HFFc6 (cell line): Measurements from ENCODE around the gene RUNX1. TPM values are rescaled to one million over a fixed set of nuclear protein-coding genes. Genes with fewer than 3 reads are reported as not detected.

Source experiments
- DNase-seq: peaks from one replicate; pipeline ENCODE4 v3.0.0-alpha.2; 2018
- H3K27ac Mint-ChIP-seq: 2 replicates; pipeline ENCODE4 v1.8.0; 2020; ENCODE audit warnings: mild to moderate bottlenecking, mixed read lengths
- H3K27me3 Mint-ChIP-seq: 2 replicates; pipeline ENCODE4 v1.8.0; 2021; ENCODE audit warnings: mild to moderate bottlenecking, moderate library complexity, mixed read lengths; ENCODE audit not compliant: insufficient read depth
- H3K36me3 Mint-ChIP-seq: 2 replicates; pipeline ENCODE4 v1.8.0; 2021; ENCODE audit warnings: low read depth, mixed read lengths
- H3K4me1 Mint-ChIP-seq: 2 replicates; pipeline ENCODE4 v1.8.0; 2020; ENCODE audit warnings: low read depth, mixed read lengths
- H3K4me3 Mint-ChIP-seq: 2 replicates; pipeline ENCODE4 v1.8.0; 2020; ENCODE audit warnings: mild to moderate bottlenecking, moderate library complexity, mixed read lengths
- H3K9me3 Mint-ChIP-seq: 2 replicates; pipeline ENCODE4 v1.8.0; 2020; ENCODE audit warnings: mild to moderate bottlenecking, mixed read lengths
- total RNA-seq, 6 experiments: library from RNA; stranded (reverse); fragmentation: NEBNext Ultra II Directional; extraction: Animal tissue kit (Norgen Biotek cat#: 25700); gene quantifications; 2 replicates in 1 of 6; 3 replicates in 5 of 6; pipeline ENCODE4 v1.2.3, GENCODE V29; 2021
- TF ChIP-seq, protein P1 (sequence below): fragments of 200-600 bp; sonication (generic); IDR thresholded peaks from 2 replicates; pipeline ENCODE4 v1.5.0; 2021; ENCODE audit warnings: antibody characterized with exemption, mild to moderate bottlenecking

The RUNX1 gene
- total RNA-seq, 6 experiments from 2014 or later = 57.4 to 78.9 (median 61.3) TPM

- no peaks in the 10 kb centered on the region for H3K36me3 Mint-ChIP-seq
- DNase-seq = no peak
- no peak overlapping the region for H3K27ac Mint-ChIP-seq
- peaks cover 16% of the 10 kb centered on the region for H3K4me1 Mint-ChIP-seq
- TF ChIP-seq, protein P1, sequence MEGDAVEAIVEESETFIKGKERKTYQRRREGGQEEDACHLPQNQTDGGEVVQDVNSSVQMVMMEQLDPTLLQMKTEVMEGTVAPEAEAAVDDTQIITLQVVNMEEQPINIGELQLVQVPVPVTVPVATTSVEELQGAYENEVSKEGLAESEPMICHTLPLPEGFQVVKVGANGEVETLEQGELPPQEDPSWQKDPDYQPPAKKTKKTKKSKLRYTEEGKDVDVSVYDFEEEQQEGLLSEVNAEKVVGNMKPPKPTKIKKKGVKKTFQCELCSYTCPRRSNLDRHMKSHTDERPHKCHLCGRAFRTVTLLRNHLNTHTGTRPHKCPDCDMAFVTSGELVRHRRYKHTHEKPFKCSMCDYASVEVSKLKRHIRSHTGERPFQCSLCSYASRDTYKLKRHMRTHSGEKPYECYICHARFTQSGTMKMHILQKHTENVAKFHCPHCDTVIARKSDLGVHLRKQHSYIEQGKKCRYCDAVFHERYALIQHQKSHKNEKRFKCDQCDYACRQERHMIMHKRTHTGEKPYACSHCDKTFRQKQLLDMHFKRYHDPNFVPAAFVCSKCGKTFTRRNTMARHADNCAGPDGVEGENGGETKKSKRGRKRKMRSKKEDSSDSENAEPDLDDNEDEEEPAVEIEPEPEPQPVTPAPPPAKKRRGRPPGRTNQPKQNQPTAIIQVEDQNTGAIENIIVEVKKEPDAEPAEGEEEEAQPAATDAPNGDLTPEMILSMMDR = no peak
- no peak overlapping the region for H3K4me3 Mint-ChIP-seq
- peaks cover 6% of the 10 kb centered on the region for H3K27me3 Mint-ChIP-seq
- H3K9me3 Mint-ChIP-seq = no peaks in the 10 kb centered on the region
Measured at GRCh38 chr21:34779860-34780259, 269.2 kb downstream of the RUNX1 start.

GRCh38 chr21:34775793-34776192 lies 273.3 kb downstream of the RUNX1 start:
- Mint-ChIP-seq H3K27me3 (no peaks in the 10 kb centered on the region; the same call in 1 of the 2 replicates), H3K9me3 (no peaks in the 10 kb centered on the region), H3K4me3 (no peak overlapping the region), H3K36me3 (no peaks in the 10 kb centered on the region), H3K4me1 (peaks cover 23% of the 10 kb centered on the region), H3K27ac (no peak overlapping the region)
- TF ChIP-seq, protein P1 = no peak
- no peak for DNase-seq

- no peak for DNase-seq
- H3K27me3 Mint-ChIP-seq = no peaks in the 10 kb centered on the region
- H3K4me3 Mint-ChIP-seq = no peak overlapping the region
- TF ChIP-seq, protein P1 = no peak
- H3K36me3 Mint-ChIP-seq = no peaks in the 10 kb centered on the region
- H3K4me1 Mint-ChIP-seq = peaks cover 23% of the 10 kb centered on the region
- H3K27ac Mint-ChIP-seq = no peak overlapping the region
- H3K9me3 Mint-ChIP-seq = no peaks in the 10 kb centered on the region
Measured at GRCh38 chr21:34774750-34775149, 274.4 kb downstream of the RUNX1 start.

- Mint-ChIP-seq H3K4me1 (peaks cover 23% of the 10 kb centered on the region), H3K9me3 (no peaks in the 10 kb centered on the region), H3K36me3 (no peaks in the 10 kb centered on the region), H3K27ac (no peak overlapping the region), H3K27me3 (no peaks in the 10 kb centered on the region), H3K4me3 (no peak overlapping the region)
- TF ChIP-seq, protein P1 = no peak
- peak; percentile 38 for DNase-seq
Measured at GRCh38 chr21:34771512-34772028, 277.5 kb downstream of the RUNX1 start.

GRCh38 chr21:34770576-34770975 lies 278.5 kb downstream of the RUNX1 start:
- TF ChIP-seq, protein P1 = no peak
- Mint-ChIP-seq H3K4me3 (no peak overlapping the region), H3K27ac (no peak overlapping the region), H3K4me1 (peaks cover 23% of the 10 kb centered on the region), H3K9me3 (no peaks in the 10 kb centered on the region), H3K36me3 (no peaks in the 10 kb centered on the region), H3K27me3 (no peaks in the 10 kb centered on the region)
- no peak for DNase-seq
